22Rv1 (cell line): ENCODE results near the gene DTHD1.

Source experiments
- ZFX ChIP-seq: fragments of 450-650 bp; IDR thresholded peaks from 2 replicates; pipeline ENCODE4 v1.6.1; 2017; ENCODE audit warnings: antibody characterized with exemption, borderline replicate concordance
- TF ChIP-seq, protein P1 (sequence below): fragments of 450-650 bp; IDR thresholded peaks from 2 replicates; pipeline ENCODE4 v1.5.1; 2017; ENCODE audit warnings: mild to moderate bottlenecking

DNA sequence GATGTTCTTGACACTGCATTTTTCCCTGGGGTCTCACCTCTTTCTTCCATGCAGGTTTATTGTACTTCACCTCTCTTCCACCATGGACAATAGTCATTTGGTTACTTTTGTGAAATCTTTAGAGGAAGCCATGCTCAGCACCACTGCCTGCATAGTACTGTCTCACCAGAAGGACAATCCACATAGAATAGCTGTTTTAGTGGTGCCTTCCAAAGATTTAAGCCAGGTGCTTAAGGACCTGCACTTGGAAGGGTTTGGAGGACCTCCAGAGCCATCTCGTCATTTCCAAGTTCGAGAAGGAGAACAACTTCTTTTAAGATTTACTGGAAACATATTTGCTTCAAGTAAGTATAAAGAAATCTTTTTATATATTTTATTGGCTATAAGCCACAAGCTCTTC lies 26.7 kb downstream of the DTHD1 start:
- TF ChIP-seq, protein P1, sequence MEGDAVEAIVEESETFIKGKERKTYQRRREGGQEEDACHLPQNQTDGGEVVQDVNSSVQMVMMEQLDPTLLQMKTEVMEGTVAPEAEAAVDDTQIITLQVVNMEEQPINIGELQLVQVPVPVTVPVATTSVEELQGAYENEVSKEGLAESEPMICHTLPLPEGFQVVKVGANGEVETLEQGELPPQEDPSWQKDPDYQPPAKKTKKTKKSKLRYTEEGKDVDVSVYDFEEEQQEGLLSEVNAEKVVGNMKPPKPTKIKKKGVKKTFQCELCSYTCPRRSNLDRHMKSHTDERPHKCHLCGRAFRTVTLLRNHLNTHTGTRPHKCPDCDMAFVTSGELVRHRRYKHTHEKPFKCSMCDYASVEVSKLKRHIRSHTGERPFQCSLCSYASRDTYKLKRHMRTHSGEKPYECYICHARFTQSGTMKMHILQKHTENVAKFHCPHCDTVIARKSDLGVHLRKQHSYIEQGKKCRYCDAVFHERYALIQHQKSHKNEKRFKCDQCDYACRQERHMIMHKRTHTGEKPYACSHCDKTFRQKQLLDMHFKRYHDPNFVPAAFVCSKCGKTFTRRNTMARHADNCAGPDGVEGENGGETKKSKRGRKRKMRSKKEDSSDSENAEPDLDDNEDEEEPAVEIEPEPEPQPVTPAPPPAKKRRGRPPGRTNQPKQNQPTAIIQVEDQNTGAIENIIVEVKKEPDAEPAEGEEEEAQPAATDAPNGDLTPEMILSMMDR = no peak
- TF ChIP-seq ZFX = no peak
